H9 (cell line): ENCODE measurements around the gene ZNF423. TPM values are rescaled to one million over a fixed set of nuclear protein-coding genes. Genes with fewer than 3 reads are reported as not detected.

Experiments
- DNase-seq: peaks from one replicate; pipeline ENCODE4 v3.0.0-alpha.2; 2017
- H2AFZ ChIP-seq: one replicate; pipeline ENCODE4 v1.6.1; 2013; ENCODE audit warnings: mild to moderate bottlenecking, low read length, control low read depth, moderate library complexity
- H2AK5ac ChIP-seq: 2 replicates; pipeline ENCODE4 v1.6.1; 2013; ENCODE audit warnings: low read length, control low read depth, mixed read lengths; ENCODE audit not compliant: insufficient read length
- H2BK120ac ChIP-seq: one replicate; pipeline ENCODE4 v1.6.1; 2013; ENCODE audit warnings: low read depth, mild to moderate bottlenecking, low read length, control low read depth, inconsistent platforms; ENCODE audit not compliant: poor library complexity, severe bottlenecking
- H2BK12ac ChIP-seq: 2 replicates; pipeline ENCODE4 v1.6.1; 2013; ENCODE audit warnings: low read length, control low read depth, mixed read lengths, low read depth; ENCODE audit not compliant: insufficient read length
- H2BK15ac ChIP-seq: 2 replicates; pipeline ENCODE4 v1.6.1; 2013; ENCODE audit warnings: low read depth, low read length, control low read depth
- H2BK20ac ChIP-seq: one replicate; pipeline ENCODE4 v1.6.1; 2013; ENCODE audit warnings: low read depth, mild to moderate bottlenecking, low read length, control low read depth, inconsistent platforms; ENCODE audit not compliant: poor library complexity, severe bottlenecking
- H2BK5ac ChIP-seq: 2 replicates; pipeline ENCODE4 v1.6.1; 2013; ENCODE audit warnings: low read length, control low read depth, mixed read lengths; ENCODE audit not compliant: insufficient read length
- H3K14ac ChIP-seq: 2 replicates; pipeline ENCODE4 v1.6.1; 2013; ENCODE audit warnings: low read length, control low read depth; ENCODE audit not compliant: insufficient read depth
- H3K18ac ChIP-seq: 2 replicates; pipeline ENCODE4 v1.6.1; 2013; ENCODE audit warnings: low read depth, mild to moderate bottlenecking, mixed read lengths, low read length, control low read depth; ENCODE audit not compliant: insufficient read length
- H3K23ac ChIP-seq: 2 replicates; pipeline ENCODE4 v1.6.1; 2013; ENCODE audit warnings: low read length, control low read depth, mixed read lengths, low read depth; ENCODE audit not compliant: insufficient read length
- H3K23me2 ChIP-seq: 2 replicates; pipeline ENCODE4 v1.6.1; 2013; ENCODE audit warnings: low read depth, mild to moderate bottlenecking, mixed read lengths, low read length, control low read depth; ENCODE audit not compliant: insufficient read length, poor library complexity, severe bottlenecking
- H3K27ac ChIP-seq: 2 replicates; pipeline ENCODE4 v1.5.1; 2013; ENCODE audit warnings: low read length, control low read depth, mixed read lengths, low read depth; ENCODE audit not compliant: insufficient read length
- H3K27me3 ChIP-seq: 2 replicates; pipeline ENCODE4 v1.6.1; 2013; ENCODE audit warnings: low read length, control low read depth, inconsistent platforms; ENCODE audit not compliant: insufficient read depth
- H3K4ac ChIP-seq: 2 replicates; pipeline ENCODE4 v1.6.1; 2013; ENCODE audit warnings: low read depth, mild to moderate bottlenecking, control low read depth, inconsistent platforms, low read length, moderate library complexity
- H3K4me1 ChIP-seq: 2 replicates; pipeline ENCODE4 v1.6.1; 2013; ENCODE audit warnings: low read length, control low read depth, inconsistent platforms; ENCODE audit not compliant: insufficient read depth
- H3K4me2 ChIP-seq: 2 replicates; pipeline ENCODE4 v1.6.1; 2013; ENCODE audit warnings: low read length, control low read depth, mixed read lengths; ENCODE audit not compliant: insufficient read length, insufficient read depth
- H3K56ac ChIP-seq: 2 replicates; pipeline ENCODE4 v1.6.1; 2013; ENCODE audit warnings: low read depth, mild to moderate bottlenecking, mixed read lengths, low read length, control low read depth; ENCODE audit not compliant: insufficient read length
- H3K79me1 ChIP-seq: 2 replicates; pipeline ENCODE4 v1.6.1; 2013; ENCODE audit warnings: low read depth, mild to moderate bottlenecking, moderate library complexity, low read length, control low read depth, inconsistent platforms; ENCODE audit not compliant: insufficient read depth, poor library complexity, severe bottlenecking
- H3K79me2 ChIP-seq: 2 replicates; pipeline ENCODE4 v1.6.1; 2013; ENCODE audit warnings: low read length, control low read depth, inconsistent platforms; ENCODE audit not compliant: insufficient read depth
- H3K9ac ChIP-seq: 2 replicates; pipeline ENCODE4 v1.6.1; 2013; ENCODE audit warnings: low read length, control low read depth, mixed read lengths; ENCODE audit not compliant: insufficient read length; ENCODE audit errors: extremely low read depth
- H3K9me3 ChIP-seq: one replicate; pipeline ENCODE4 v1.6.1; 2013; ENCODE audit warnings: low read depth, low read length, inconsistent platforms; ENCODE audit not compliant: control insufficient read depth
- H3T11ph ChIP-seq: one replicate; pipeline ENCODE4 v1.6.1; 2013; ENCODE audit warnings: mild to moderate bottlenecking, low read length, control low read depth, inconsistent platforms
- H4K20me1 ChIP-seq: one replicate; pipeline ENCODE4 v1.6.1; 2013; ENCODE audit not compliant: control insufficient read depth, insufficient read length, insufficient read depth
- H4K5ac ChIP-seq: 2 replicates; pipeline ENCODE4 v1.6.1; 2013; ENCODE audit warnings: low read depth, mild to moderate bottlenecking, mixed read lengths, low read length, control low read depth; ENCODE audit not compliant: insufficient read length
- H4K8ac ChIP-seq: replicated peaks from 2 replicates; pipeline ENCODE4 v1.6.1; 2013; ENCODE audit warnings: low read length, control low read depth, mixed read lengths, low read depth; ENCODE audit not compliant: insufficient read length
- H4K91ac ChIP-seq: 2 replicates; pipeline ENCODE4 v1.6.1; 2013; ENCODE audit warnings: low read depth, mild to moderate bottlenecking, moderate library complexity, mixed read lengths, low read length, control low read depth; ENCODE audit not compliant: insufficient read length
- H3K27ac Mint-ChIP-seq, 3 experiments: 2 replicates in 2 of 3; 3 replicates in 1 of 3; pipeline ENCODE4 v1.8.0; 2020 to 2021; ENCODE audit warnings: mixed read lengths in 3 of 3, mild to moderate bottlenecking in 1 of 3, moderate library complexity in 1 of 3
- H3K27me3 Mint-ChIP-seq: 2 replicates; pipeline ENCODE4 v1.8.0; 2021; ENCODE audit warnings: low read depth, mild to moderate bottlenecking, moderate library complexity, mixed read lengths
- H3K36me3 Mint-ChIP-seq, 3 experiments: 2 replicates in 2 of 3; 3 replicates in 1 of 3; pipeline ENCODE4 v1.8.0; 2020 to 2021; ENCODE audit warnings: low read depth in 3 of 3, mixed read lengths in 3 of 3; ENCODE audit not compliant: insufficient read depth in 1 of 3
- H3K4me1 Mint-ChIP-seq, 2 experiments: 2 replicates each; pipeline ENCODE4 v1.8.0; 2020; ENCODE audit warnings: mixed read lengths in 2 of 2
- H3K4me3 Mint-ChIP-seq, 2 experiments: 2 replicates in 1 of 2; 3 replicates in 1 of 2; pipeline ENCODE4 v1.8.0; 2020 to 2021; ENCODE audit warnings: mild to moderate bottlenecking in 2 of 2, mixed read lengths in 2 of 2, moderate library complexity in 1 of 2
- H3K9me3 Mint-ChIP-seq, 2 experiments: 2 replicates in 1 of 2; 3 replicates in 1 of 2; pipeline ENCODE4 v1.8.0; 2020; ENCODE audit warnings: mild to moderate bottlenecking in 2 of 2, mixed read lengths in 2 of 2, moderate library complexity in 1 of 2
- CTCF ChIP-seq: fragments of 200-600 bp; sonication (generic); conservative IDR thresholded peaks from 3 replicates; pipeline ENCODE4 v1.8.0; 2021; ENCODE audit warnings: antibody characterized with exemption, mild to moderate bottlenecking
- WGBS: extraction: QIAGEN DNeasy Blood & Tissue Kit; methylation state at CpG from one replicate; pipeline ENCODE4 v1.1.7; 2013; ENCODE audit warnings: missing lambda C conversion rate, low lambda C conversion rate, mixed read lengths; ENCODE audit not compliant: insufficient read length; ENCODE audit errors: extremely low coverage; 5-methylcytosine and 5-hydroxymethylcytosine counted together
- total RNA-seq: library from RNA; stranded (reverse); gene quantifications from 2 replicates; pipeline ENCODE4 v1.2.1, GENCODE V29; 2021

The ZNF423 gene
- total RNA-seq, 1 experiment from 2014 or later: 51.5 TPM

- Histone ChIP-seq H2BK15ac (no peak overlapping the region), H3K14ac (no peak overlapping the region), H3K79me1 (no peaks in the 10 kb centered on the region), H3K79me2 (no peaks in the 10 kb centered on the region), H3K23ac (no peak overlapping the region), H3K56ac (no peak overlapping the region), H3K9ac (no peak overlapping the region), H2AFZ (no peak overlapping the region), H2AK5ac (no peak overlapping the region), H2BK5ac (no peak overlapping the region), H3T11ph (no peak overlapping the region), H3K27me3 (no peaks in the 10 kb centered on the region), H3K23me2 (no peaks in the 10 kb centered on the region), H4K8ac (no peak overlapping the region), H2BK12ac (no peak overlapping the region), H4K20me1 (no peaks in the 10 kb centered on the region), H3K27ac (no peak overlapping the region), H3K9me3 (no peaks in the 10 kb centered on the region), H2BK20ac (no peak overlapping the region), H4K91ac (no peak overlapping the region), H2BK120ac (no peak overlapping the region), H4K5ac (no peak overlapping the region), H3K18ac (no peak overlapping the region), H3K4me1 (peaks cover 8% of the 10 kb centered on the region; the same call in 1 of the 2 replicates), H3K4ac (no peak overlapping the region), H3K4me2 (no peak overlapping the region)
- TF ChIP-seq CTCF: no peak
- Mint-ChIP-seq H3K4me3 (no peak overlapping the region), H3K4me1 (peaks cover 33 to 39% of the 10 kb centered on the region in 2 experiments), H3K9me3 (no peaks in the 10 kb centered on the region), H3K36me3 (no peaks in the 10 kb centered on the region), H3K27ac (0 out of 7 replicates have a peak overlapping the region, but pooled peaks have one; percentile 39 to 61 (median 52)), H3K27me3 (no peaks in the 10 kb centered on the region; the same call in 1 of the 2 replicates)
- no CpG with 5 or more reads among the region's 8 CpGs for WGBS
- peak; percentile 5 for DNase-seq
Observed at GRCh38 chr16:49600976-49601375, 254.9 kb downstream of the ZNF423 start.
